GM10248 (cell line): ENCODE data around the gene HACD1.

Experiments
- CTCF ChIA-PET: fragments of 300-600 bp; sonication (Branson Sonifier 250); formaldehyde crosslinking; extraction: SDS; loops from one replicate; lab custom pipeline; 2021; ENCODE audit warnings: antibody characterized with exemption; lab: Yijun Ruan, JAX
- POLR2A ChIA-PET: fragments of 350-650 bp; sonication (Branson Sonifier 250); formaldehyde crosslinking; extraction: SDS; loops from one replicate; lab custom pipeline; 2020; ENCODE audit warnings: antibody characterized with exemption; lab: Yijun Ruan, JAX
- DNase-seq: peaks from one replicate; pipeline ENCODE4 v3.0.0; 2012; ENCODE audit errors: extremely low spot score
- TF ChIP-seq, protein P1 (sequence below): IDR thresholded peaks from 2 replicates; pipeline ENCODE4 v1.5.1; 2012; ENCODE audit warnings: mild to moderate bottlenecking, low read depth; ENCODE audit errors: extremely low read depth, missing control alignments, control extremely low read depth

The HACD1 gene

DNA sequence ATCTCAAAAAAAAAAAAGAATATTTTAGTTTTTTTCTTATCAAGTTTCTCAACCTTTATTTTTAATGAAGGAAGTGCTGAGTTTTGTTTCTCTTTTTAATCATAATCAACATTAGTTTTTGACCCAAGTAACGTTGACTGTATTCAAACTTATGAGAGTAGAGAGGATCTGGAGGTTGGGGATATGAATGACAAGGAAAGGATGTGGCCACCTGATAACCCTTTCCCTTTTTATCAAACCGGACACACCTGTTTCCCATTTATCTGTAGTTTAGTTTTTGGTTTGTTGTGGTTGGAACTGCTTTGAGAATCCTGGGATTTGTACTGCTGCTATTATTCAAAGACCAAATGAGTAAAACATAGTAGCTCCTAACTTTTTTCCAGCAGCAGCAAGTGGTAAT is 38.6 kb downstream of the HACD1 start:
- ChIA-PET POLR2A (no interaction called here), CTCF (no interaction called here)
- TF ChIP-seq, protein P1, sequence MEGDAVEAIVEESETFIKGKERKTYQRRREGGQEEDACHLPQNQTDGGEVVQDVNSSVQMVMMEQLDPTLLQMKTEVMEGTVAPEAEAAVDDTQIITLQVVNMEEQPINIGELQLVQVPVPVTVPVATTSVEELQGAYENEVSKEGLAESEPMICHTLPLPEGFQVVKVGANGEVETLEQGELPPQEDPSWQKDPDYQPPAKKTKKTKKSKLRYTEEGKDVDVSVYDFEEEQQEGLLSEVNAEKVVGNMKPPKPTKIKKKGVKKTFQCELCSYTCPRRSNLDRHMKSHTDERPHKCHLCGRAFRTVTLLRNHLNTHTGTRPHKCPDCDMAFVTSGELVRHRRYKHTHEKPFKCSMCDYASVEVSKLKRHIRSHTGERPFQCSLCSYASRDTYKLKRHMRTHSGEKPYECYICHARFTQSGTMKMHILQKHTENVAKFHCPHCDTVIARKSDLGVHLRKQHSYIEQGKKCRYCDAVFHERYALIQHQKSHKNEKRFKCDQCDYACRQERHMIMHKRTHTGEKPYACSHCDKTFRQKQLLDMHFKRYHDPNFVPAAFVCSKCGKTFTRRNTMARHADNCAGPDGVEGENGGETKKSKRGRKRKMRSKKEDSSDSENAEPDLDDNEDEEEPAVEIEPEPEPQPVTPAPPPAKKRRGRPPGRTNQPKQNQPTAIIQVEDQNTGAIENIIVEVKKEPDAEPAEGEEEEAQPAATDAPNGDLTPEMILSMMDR: no peak
- DNase-seq: no peak

DNA sequence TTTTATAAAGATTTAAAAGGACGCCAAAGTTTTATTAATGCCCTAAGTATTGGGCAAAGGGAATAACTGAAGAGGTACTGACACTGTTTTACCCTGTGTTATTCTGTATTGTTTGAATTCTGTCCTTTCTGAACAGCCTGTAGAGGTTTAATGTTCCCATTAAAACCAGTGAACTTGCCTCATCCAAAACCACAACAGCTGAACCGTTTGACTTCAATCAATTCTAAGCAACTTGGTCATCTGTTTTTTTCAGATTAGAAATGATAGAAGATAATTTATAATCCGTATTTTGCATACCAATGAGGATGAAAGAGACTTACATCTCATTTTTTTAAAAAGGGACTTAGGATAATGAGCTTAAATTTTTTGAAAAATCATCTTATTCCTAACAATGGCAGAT is 40.4 kb downstream of the HACD1 start:
- ChIA-PET POLR2A (no interaction called here), CTCF (interaction anchor here (1.4 kb wide), 1 partner anchor 9 kb away, joined by 4 read pairs; no protein-coding TSS in a partner anchor)
- DNase-seq: no peak
- TF ChIP-seq, protein P1: no peak

DNA sequence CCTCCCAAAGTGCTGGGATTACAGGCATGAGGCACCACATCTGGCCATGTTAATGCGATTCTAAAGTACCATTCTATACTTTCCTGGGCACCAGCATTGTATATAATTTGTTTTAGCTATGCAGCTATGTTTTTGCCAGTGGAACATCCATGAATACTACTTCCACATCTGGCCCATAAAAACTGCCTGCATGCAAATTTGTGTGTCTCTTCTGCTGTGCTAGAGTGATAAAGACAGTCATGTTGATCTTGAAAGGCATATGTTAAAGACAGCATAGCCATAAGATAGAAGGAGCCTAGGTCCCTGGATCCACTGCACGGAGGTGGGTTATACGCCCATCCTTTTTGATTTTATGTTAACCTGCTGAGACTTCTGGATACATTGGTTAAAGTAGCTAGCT is 52.3 kb downstream of the HACD1 start:
- no peak for DNase-seq
- ChIA-PET POLR2A (no interaction called here), CTCF (no interaction called here)
- TF ChIP-seq, protein P1: no peak

DNA sequence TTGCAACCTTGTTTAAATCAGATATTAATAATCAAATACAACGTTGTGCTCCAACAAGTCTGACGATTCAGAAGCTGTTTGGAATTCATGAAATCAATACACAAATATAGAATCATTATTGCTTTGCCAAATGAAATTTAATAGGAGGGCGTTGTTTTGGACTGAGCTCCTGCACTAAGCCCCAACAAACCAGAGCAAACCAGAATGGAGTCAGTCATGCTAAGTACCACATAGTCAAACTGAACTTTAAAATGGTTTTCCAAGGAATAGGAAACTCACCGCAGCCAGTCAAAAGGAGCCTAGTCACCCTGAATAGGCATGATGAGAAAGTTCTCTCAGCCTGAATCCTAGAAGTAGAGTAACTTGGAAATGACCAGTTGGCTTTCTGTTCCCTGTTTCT is 53.7 kb downstream of the HACD1 start:
- POLR2A ChIA-PET: no interaction called here
- no peak for DNase-seq
- TF ChIP-seq, protein P1: no peak
- CTCF ChIA-PET: no interaction called here

DNA sequence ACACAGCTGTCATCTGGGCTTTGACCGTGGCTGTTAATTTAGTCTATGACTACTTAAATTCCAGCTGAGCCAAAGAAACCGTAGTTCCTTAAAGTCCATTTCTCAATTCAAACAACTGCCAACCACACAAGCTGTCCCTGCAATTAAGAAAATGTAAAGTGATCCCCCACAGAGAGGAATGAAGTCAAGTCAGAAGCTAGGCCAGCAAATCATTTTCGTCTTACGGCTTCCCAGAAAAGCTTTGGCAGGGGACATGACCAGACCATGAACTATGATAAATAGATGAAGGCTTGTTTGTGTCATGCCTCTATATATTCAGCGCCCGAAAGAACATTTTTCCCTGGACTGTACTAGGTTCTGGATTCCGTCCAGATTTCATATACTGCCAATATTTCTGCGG is 54.6 kb downstream of the HACD1 start:
- TF ChIP-seq, protein P1: no peak
- ChIA-PET CTCF (no interaction called here), POLR2A (no interaction called here)
- no peak for DNase-seq

DNA sequence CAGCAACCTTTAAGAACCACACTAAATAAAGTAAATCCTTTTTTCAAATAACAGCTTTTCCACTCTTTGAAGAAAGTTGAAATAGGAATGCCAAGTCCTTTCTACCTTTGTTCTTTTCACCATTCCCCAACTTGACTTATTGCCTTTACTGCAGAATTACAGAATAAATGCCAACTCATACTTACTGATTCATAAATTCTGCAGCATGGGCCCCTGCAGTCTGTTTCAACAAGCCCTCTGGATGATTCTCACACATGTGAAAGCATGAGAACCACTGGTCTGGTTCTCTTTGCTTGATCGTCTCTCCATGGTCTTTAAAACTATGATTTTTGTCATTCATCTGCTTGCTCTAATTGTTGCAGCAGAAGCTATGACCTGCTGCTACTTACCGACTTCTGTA is 56.1 kb downstream of the HACD1 start:
- no peak for DNase-seq
- POLR2A ChIA-PET: no interaction called here
- CTCF ChIA-PET: interaction anchor here (1.3 kb wide), 1 partner anchor 69 kb away, joined by 3 read pairs; no protein-coding TSS in a partner anchor
- TF ChIP-seq, protein P1: no peak
